Panc1 (cell line): ENCODE results near the gene SHISA4. TPM values are rescaled to one million over a fixed set of nuclear protein-coding genes. Genes with fewer than 3 reads are reported as not detected.

Experiments used
- ATAC-seq: fragments of 200-7000 bp; cut with Tn5 transposase; 2 replicates; pipeline ENCODE4 v1.9.1; 2020; ENCODE audit warnings: mild to moderate bottlenecking, moderate library complexity
- BruUV-seq: library from RNA; stranded (reverse); fragments of 400-500 nt; replicated peaks from 2 replicates; lab custom pipeline; 2021; lab: Mats Ljungman, UMichigan
- CTCF ChIA-PET: fragments of 300-600 bp; sonication (Branson Sonifier 250); formaldehyde crosslinking; loops from one replicate; lab custom pipeline; 2022; ENCODE audit warnings: antibody characterized with exemption; lab: Charles Lee
- POLR2A ChIA-PET: fragments of 300-600 bp; sonication (Branson Sonifier 250); formaldehyde crosslinking; loops from one replicate; lab custom pipeline; 2022; ENCODE audit warnings: antibody characterized with exemption; lab: Charles Lee
- DNase-seq: peaks from one replicate; pipeline ENCODE4 v3.0.0-alpha.2; 2010; ENCODE audit warnings: low read depth, low spot score
- H3K27ac ChIP-seq: 2 replicates; pipeline ENCODE4 v1.5.1; 2011; ENCODE audit warnings: mild to moderate bottlenecking, low read length, inconsistent platforms
- H3K27me3 ChIP-seq: fragments of 200-500 bp; sonication (Bioruptor generic); 2 replicates; pipeline ENCODE4 v1.6.0; 2014; ENCODE audit warnings: low read length, inconsistent platforms; ENCODE audit not compliant: control insufficient read depth, insufficient read depth
- H3K36me3 ChIP-seq: fragments of 200-500 bp; sonication (Bioruptor generic); 2 replicates; pipeline ENCODE4 v1.5.1; 2014; ENCODE audit warnings: inconsistent platforms, mild to moderate bottlenecking, low read length, moderate library complexity; ENCODE audit not compliant: control insufficient read depth, insufficient read depth
- H3K4me1 ChIP-seq: 2 replicates; pipeline ENCODE4 v1.5.1; 2011; ENCODE audit warnings: inconsistent platforms, mild to moderate bottlenecking, low read length, moderate library complexity; ENCODE audit not compliant: control insufficient read depth, insufficient read depth
- H3K4me3 ChIP-seq, 2 experiments: 2 replicates each; pipeline ENCODE4 v1.5.1; 2011 to 2012; ENCODE audit warnings: low read depth in 2 of 2, low read length in 2 of 2, mild to moderate bottlenecking in 2 of 2, inconsistent platforms in 1 of 2, moderate library complexity in 1 of 2
- H3K9me3 ChIP-seq: fragments of 200-500 bp; sonication (Bioruptor generic); 2 replicates; pipeline ENCODE4 v1.5.1; 2014; ENCODE audit warnings: low read depth, mild to moderate bottlenecking, inconsistent platforms, low read length, moderate library complexity; ENCODE audit not compliant: control insufficient read depth, insufficient read depth
- CTCF ChIP-seq: fragments of 450-650 bp; IDR thresholded peaks from 2 replicates; pipeline ENCODE4 v1.5.1; 2017; ENCODE audit warnings: mild to moderate bottlenecking
- POLR2AphosphoS5 ChIP-seq: IDR thresholded peaks from 2 replicates; pipeline ENCODE4 v1.6.1; 2012; ENCODE audit warnings: mild to moderate bottlenecking, low read depth, low read length, moderate library complexity
- REST ChIP-seq, 2 experiments: IDR thresholded peaks; 2 replicates each; pipeline ENCODE4 v1.6.1; 2011 to 2012; ENCODE audit warnings: low read depth in 2 of 2, control low read depth in 1 of 2, low read length in 1 of 2, mild to moderate bottlenecking in 1 of 2, moderate library complexity in 1 of 2; ENCODE audit not compliant: insufficient read depth in 1 of 2
- SIN3A ChIP-seq: IDR thresholded peaks from 2 replicates; pipeline ENCODE4 v1.6.1; 2012; ENCODE audit warnings: low read depth, mild to moderate bottlenecking, low read length, moderate library complexity, borderline replicate concordance; ENCODE audit not compliant: insufficient read depth
- TCF7L2 ChIP-seq: IDR thresholded peaks from 2 replicates; pipeline ENCODE4 v1.6.1; 2011; ENCODE audit warnings: mild to moderate bottlenecking, low read depth, low read length, inconsistent platforms
- in situ Hi-C: cut with HindIII; loops from 2 replicates; pipeline ENCODE4 v1.10.0; 2016; ENCODE audit warnings: low sequenced_read_pairs, low pct_unique_long_range_greater_than_20kb
- intact Hi-C: fragments of 100-400 bp; cut with micrococcal nuclease; formaldehyde crosslinking; loops from one replicate; pipeline ENCODE4 v1.10.0; 2022; ENCODE audit not compliant: unreplicated experiment
- total RNA-seq: library from RNA; stranded (reverse); gene quantifications from one replicate; pipeline ENCODE4 v1.2.1, GENCODE V29; 2021; ENCODE audit not compliant: unreplicated experiment

SHISA4 gene
- total RNA-seq, 1 experiment from 2014 or later, result 38.2 TPM

- CTCF ChIA-PET, result interaction anchor here (0.5 to 1.2 kb wide), 3 partner anchors 12 to 137 kb away, joined by 3 to 7 read pairs (median 4); no protein-coding TSS in a partner anchor
- no TSS peak for BruUV-seq
- no peak for ATAC-seq
- H3K27me3 ChIP-seq, result no peaks in the 10 kb centered on the region
- H3K36me3 ChIP-seq, result no peaks in the 10 kb centered on the region
- no peak for TF ChIP-seq CTCF
- TF ChIP-seq REST (IDR thresholded peaks at IDR 0.05; ENCODE audit: insufficient read depth in 1 of 2, low read depth in 2 of 2, low read length in 1 of 2), result no peak
- TF ChIP-seq TCF7L2, result no peak
- TF ChIP-seq SIN3A, result no peak
- TF ChIP-seq POLR2AphosphoS5, result no peak
- peak overlapping the region; percentile 71 to 79 for H3K4me3 ChIP-seq
- no peak for DNase-seq
- H3K4me1 ChIP-seq, result peaks cover 10% of the 10 kb centered on the region
- intact Hi-C loops, result no loop called here
- POLR2A ChIA-PET, result interaction anchor here (0.6 kb wide), 1 partner anchor 31 kb away, joined by 16 read pairs; no protein-coding TSS in a partner anchor
- in situ Hi-C loops, result no loop called here
- H3K9me3 ChIP-seq, result no peaks in the 10 kb centered on the region
- H3K27ac ChIP-seq, result peak overlapping the region; percentile 71
Measured at GRCh38 chr1:201889090-201889968, 631 bp downstream of the SHISA4 start.

- intact Hi-C loops, result no loop called here
- no peak for ATAC-seq
Measured at GRCh38 chr1:201890223-201890622, 1.5 kb downstream of the SHISA4 start.

More at GRCh38 chr1:201890223-201890622, 1.5 kb downstream of the SHISA4 start:
- no peaks in the 10 kb centered on the region for H3K27me3 ChIP-seq
- DNase-seq, result no peak
- no peak overlapping the region for H3K4me3 ChIP-seq
- H3K4me1 ChIP-seq, result peaks cover 10% of the 10 kb centered on the region
- CTCF ChIA-PET, result interaction anchor here (1.2 kb wide), 1 partner anchor 13 kb away, joined by 4 read pairs; no protein-coding TSS in a partner anchor
- in situ Hi-C loops, result no loop called here
- H3K9me3 ChIP-seq, result no peaks in the 10 kb centered on the region
- POLR2A ChIA-PET, result no interaction called here
- no peak for TF ChIP-seq REST (IDR thresholded peaks at IDR 0.05; ENCODE audit: insufficient read depth in 1 of 2, low read depth in 2 of 2, low read length in 1 of 2)
- TF ChIP-seq CTCF, result no peak
- no peak for TF ChIP-seq TCF7L2
- TF ChIP-seq SIN3A, result no peak
- TF ChIP-seq POLR2AphosphoS5, result no peak
- no peak overlapping the region for H3K27ac ChIP-seq
- H3K36me3 ChIP-seq, result no peaks in the 10 kb centered on the region
- TSS peak; percentile 57 for BruUV-seq
